ENCODE results near the gene TRIP10. TPM values are rescaled to one million over a fixed set of nuclear protein-coding genes. Genes with fewer than 3 reads are reported as not detected.

The TRIP10 gene
- polyA plus RNA-seq, 12 donors: 39.5 to 83.4 (median 57.9) TPM; not detected in 1

GRCh38 chr19:6710273-6711077 is 29.0 kb upstream of the TRIP10 start:
- no peak for DNase-seq

- DNase-seq: no peak
Observed at GRCh38 chr19:6711078-6711361, 28.5 kb upstream of the TRIP10 start.

GRCh38 chr19:6711605-6712004 is 27.9 kb upstream of the TRIP10 start:
- DNase-seq: no peak

GRCh38 chr19:6712231-6712630 is 27.2 kb upstream of the TRIP10 start:
- no peak for DNase-seq

GRCh38 chr19:6712692-6713670 is 26.5 kb upstream of the TRIP10 start:
- no peak for DNase-seq

- DNase-seq: no peak
Observed at GRCh38 chr19:6713773-6714692, 25.4 kb upstream of the TRIP10 start.

- DNase-seq: no peak
Observed at GRCh38 chr19:6714749-6715555, 24.5 kb upstream of the TRIP10 start.

GRCh38 chr19:6716610-6716970 is 22.9 kb upstream of the TRIP10 start:
- DNase-seq: no peak

- no peak for DNase-seq
Observed at GRCh38 chr19:6717036-6717435, 22.4 kb upstream of the TRIP10 start.

GRCh38 chr19:6717441-6717971 is 22.0 kb upstream of the TRIP10 start:
- no peak for DNase-seq

- DNase-seq: no peak
Observed at GRCh38 chr19:6718111-6718740, 21.3 kb upstream of the TRIP10 start.

- DNase-seq: no peak
Observed at GRCh38 chr19:6718741-6719539, 20.5 kb upstream of the TRIP10 start.

- DNase-seq: no peak
Observed at GRCh38 chr19:6719540-6719861, 20.0 kb upstream of the TRIP10 start.

GRCh38 chr19:6719992-6720368 is 19.5 kb upstream of the TRIP10 start:
- no peak for DNase-seq

- no peak for DNase-seq
Observed at GRCh38 chr19:6720369-6721137, 18.9 kb upstream of the TRIP10 start, which contains the start of gene C3. C3 (minus strand) TSS chr19:6720650; CDS start chr19:6720589, 61 bp downstream.

GRCh38 chr19:6721138-6721474 is 18.4 kb upstream of the TRIP10 start:
- no peak for DNase-seq

- DNase-seq: no peak
Observed at GRCh38 chr19:6721773-6722172, 17.7 kb upstream of the TRIP10 start.

GRCh38 chr19:6723108-6723618 is 16.3 kb upstream of the TRIP10 start:
- DNase-seq: no peak

- DNase-seq: no peak
Observed at GRCh38 chr19:6723738-6724137, 15.7 kb upstream of the TRIP10 start.

Data from muscle of arm (tissue), 12 donors.